GM10266 (cell line): ENCODE results near the gene CACNG5.

ENCODE experiments used
- DNase-seq: peaks from one replicate; pipeline ENCODE4 v3.0.0; 2012; ENCODE audit errors: extremely low spot score
- CTCF ChIP-seq: IDR thresholded peaks from 2 replicates; pipeline ENCODE4 v1.5.1; 2012; ENCODE audit warnings: mild to moderate bottlenecking, low read depth; ENCODE audit not compliant: control insufficient read depth, insufficient read depth; ENCODE audit errors: missing control alignments

The CACNG5 gene

GRCh38 chr17:66847704-66848103 lies 12.8 kb downstream of the CACNG5 start:
- DNase-seq, result no peak
- no peak for TF ChIP-seq CTCF

- no peak for DNase-seq
- no peak for TF ChIP-seq CTCF
These were observed 13.6 kb downstream of the CACNG5 start for GRCh38 chr17:66848496-66848895.

GRCh38 chr17:66849032-66849655 lies 14.2 kb downstream of the CACNG5 start:
- no peak for DNase-seq
- TF ChIP-seq CTCF, result no peak

GRCh38 chr17:66849851-66850580 lies 15.1 kb downstream of the CACNG5 start:
- TF ChIP-seq CTCF, result no peak
- no peak for DNase-seq

GRCh38 chr17:66850692-66851091 lies 15.8 kb downstream of the CACNG5 start:
- no peak for DNase-seq
- TF ChIP-seq CTCF, result no peak

- TF ChIP-seq CTCF, result peak; percentile 18
- no peak for DNase-seq
These were observed 20.3 kb downstream of the CACNG5 start for GRCh38 chr17:66855204-66855603.
